Esophagus muscularis mucosa (tissue), 4 donors: ENCODE data around the gene DDX49. TPM values are rescaled to one million over a fixed set of nuclear protein-coding genes. Genes with fewer than 3 reads are reported as not detected.

Experiments
- DNase-seq: peaks from one replicate; pipeline ENCODE4 v3.0.0-alpha.2; 2017; ENCODE audit errors: extremely low spot score
- H3K27ac ChIP-seq, 4 donors: fragments of 200-600 bp; sonication (generic); replicated peaks in 1 of 4; 1 replicate in 3 of 4; 2 replicates in 1 of 4; pipeline ENCODE4 v1.5.1; 2016 to 2019; ENCODE audit warnings: mild to moderate bottlenecking in 1 of 4
- H3K27me3 ChIP-seq, 4 donors: fragments of 200-600 bp; sonication (generic); one replicate each; pipeline versions ENCODE4 v1.5.1 to v1.6.0; 2016 to 2019
- H3K36me3 ChIP-seq, 4 donors: fragments of 200-600 bp; sonication (generic); one replicate each; pipeline ENCODE4 v1.5.1; 2016 to 2019
- H3K4me1 ChIP-seq, 4 donors: fragments of 200-600 bp; sonication (generic); one replicate each; pipeline ENCODE4 v1.5.1; 2016 to 2019
- H3K4me3 ChIP-seq, 4 donors: fragments of 200-600 bp; sonication (generic); 1 replicate in 2 of 4; 2 replicates in 2 of 4; pipeline ENCODE4 v1.5.1; 2016 to 2019; ENCODE audit warnings: mild to moderate bottlenecking in 4 of 4, moderate library complexity in 1 of 4
- H3K9me3 ChIP-seq, 4 donors: fragments of 200-600 bp; sonication (generic); 1 replicate in 3 of 4; 2 replicates in 1 of 4; pipeline ENCODE4 v1.5.1; 2016 to 2019
- CTCF ChIP-seq, 3 experiments: fragments of 200-600 bp in 2 of 3; fragments of 450-650 bp in 1 of 3; sonication (generic) in 2 of 3; IDR thresholded peaks; one replicate each; pipeline ENCODE4 v1.5.1; 2017 to 2019; ENCODE audit warnings: antibody characterized with exemption in 3 of 3, mild to moderate bottlenecking in 2 of 3, moderate library complexity in 1 of 3
- EP300 ChIP-seq: sonication (generic); formaldehyde crosslinking; IDR thresholded peaks from one replicate; pipeline ENCODE4 v1.6.1; 2017; ENCODE audit warnings: antibody characterized with exemption
- POLR2A ChIP-seq: fragments of 450-650 bp; IDR thresholded peaks from one replicate; pipeline ENCODE4 v1.6.1; 2017; ENCODE audit warnings: antibody characterized with exemption, moderate library complexity, mild to moderate bottlenecking, low read depth
- POLR2AphosphoS5 ChIP-seq, 2 donors: sonication (generic); formaldehyde crosslinking; IDR thresholded peaks; one replicate each; pipeline ENCODE4 v1.6.1; 2017; ENCODE audit warnings: antibody characterized with exemption in 2 of 2
- WGBS: methylation state at CpG from one replicate; pipeline ENCODE4 v1.1.5; 2018; 5-methylcytosine and 5-hydroxymethylcytosine counted together
- intact Hi-C: fragments of 100-400 bp; cut with DNase I; formaldehyde crosslinking; loops from one replicate; pipeline ENCODE4 v1.15.1; 2023
- total RNA-seq, 4 donors: library from RNA; depleted of rRNA; stranded (reverse); fragments of >200 nt; gene quantifications; one replicate each; pipeline versions ENCODE4 v1.1.0 to v1.2.1, GENCODE V29; 2016

Gene DDX49
- total RNA-seq, 4 donors from 2014 or later, result 38.4 to 42.6 (median 41.7) TPM

GRCh38 chr19:18964121-18964520, 44.6 kb downstream of the DDX49 start:
- DNase-seq, result no peak
- H3K27me3 ChIP-seq, result peaks cover 0 to 35% (median 0%) of the 10 kb centered on the region in 4 donors
- no peaks in the 10 kb centered on the region for H3K9me3 ChIP-seq
- no peak overlapping the region for H3K4me3 ChIP-seq
- H3K4me1 ChIP-seq, result peaks cover 2 to 12% (median 3%) of the 10 kb centered on the region in 4 donors
- no peaks in the 10 kb centered on the region for H3K36me3 ChIP-seq
- WGBS, result 89% methylated on average over 9 of the region's 9 CpGs
- no peak overlapping the region for H3K27ac ChIP-seq
- intact Hi-C loops, result no loop called here
- TF ChIP-seq EP300 (no peak), POLR2A (no peak), POLR2AphosphoS5 (IDR thresholded peaks at IDR 0.05) (no peak), CTCF (IDR thresholded peaks at IDR 0.05) (no peak)

GRCh38 chr19:18966307-18966706, 46.8 kb downstream of the DDX49 start:
- Histone ChIP-seq H3K36me3 (no peaks in the 10 kb centered on the region), H3K27me3 (peaks cover 0 to 26% (median 0%) of the 10 kb centered on the region in 4 donors), H3K9me3 (no peaks in the 10 kb centered on the region), H3K4me3 (no peak overlapping the region), H3K27ac (peak overlapping the region in 2 of 4 donors; percentile 31 to 54), H3K4me1 (peaks cover 4 to 18% (median 15%) of the 10 kb centered on the region in 4 donors)
- DNase-seq, result no peak
- intact Hi-C loops, result no loop called here
- WGBS, result 58% methylated on average over 4 of the region's 4 CpGs
- TF ChIP-seq CTCF (IDR thresholded peaks at IDR 0.05) (no peak), POLR2AphosphoS5 (IDR thresholded peaks at IDR 0.05) (no peak), EP300 (no peak), POLR2A (no peak)

GRCh38 chr19:18967358-18968146, 48.0 kb downstream of the DDX49 start:
- 43% methylated on average over 11 of the region's 11 CpGs for WGBS
- Histone ChIP-seq H3K4me1 (peaks cover 11 to 22% (median 17%) of the 10 kb centered on the region in 4 donors), H3K27me3 (peaks cover 0 to 14% (median 0%) of the 10 kb centered on the region in 4 donors), H3K9me3 (no peaks in the 10 kb centered on the region), H3K36me3 (no peaks in the 10 kb centered on the region), H3K4me3 (no peak overlapping the region), H3K27ac (peak overlapping the region; percentile 53 to 62 (median 56))
- TF ChIP-seq POLR2A (no peak), EP300 (no peak), POLR2AphosphoS5 (IDR thresholded peaks at IDR 0.05) (peak; percentile 12 to 72), CTCF (IDR thresholded peaks at IDR 0.05) (no peak)
- DNase-seq, result no peak
- intact Hi-C loops, result no loop called here

GRCh38 chr19:18969931-18970659, 50.6 kb downstream of the DDX49 start:
- 78% methylated on average over 13 of the region's 13 CpGs for WGBS

More at GRCh38 chr19:18969931-18970659, 50.6 kb downstream of the DDX49 start:
- H3K4me1 ChIP-seq, result peaks cover 11 to 27% (median 17%) of the 10 kb centered on the region in 4 donors
- H3K36me3 ChIP-seq, result no peaks in the 10 kb centered on the region
- no peak overlapping the region for H3K4me3 ChIP-seq
- peaks cover 0 to 5% (median 0%) of the 10 kb centered on the region in 4 donors for H3K27me3 ChIP-seq
- H3K27ac ChIP-seq, result peak overlapping the region in 3 of 4 donors; percentile 41 to 62 (median 49)
- intact Hi-C loops, result no loop called here
- TF ChIP-seq POLR2AphosphoS5 (IDR thresholded peaks at IDR 0.05) (no peak), EP300 (no peak), POLR2A (no peak), CTCF (IDR thresholded peaks at IDR 0.05) (no peak)
- H3K9me3 ChIP-seq, result no peaks in the 10 kb centered on the region
- DNase-seq, result no peak
